Measurements from ENCODE around the gene FBXO42. TPM values are rescaled to one million over a fixed set of nuclear protein-coding genes. Genes with fewer than 3 reads are reported as not detected.

The FBXO42 gene
- total and polyA plus RNA-seq, 2 of the 13 experiments (the other 11 are each of a cell fraction or from before 2014, with no cell fraction given): 7.6 to 17.5 TPM

- TF ChIP-seq MED13 (CRISPR knock-in tag; IDR thresholded peaks at IDR 0.05) (peak; percentile 84; the same call in 1 of the 2 replicates), POGZ (CRISPR knock-in tag; IDR thresholded peaks at IDR 0.05) (no peak; the same call in 1 of the 2 replicates), HMG20A (CRISPR knock-in tag; IDR thresholded peaks at IDR 0.05; ENCODE audit: borderline replicate concordance) (no peak), MAFK (conservative IDR thresholded peaks at IDR 0.05 in 1 of 2, IDR thresholded peaks at IDR 0.05 in 1 of 2; ENCODE audit: low read length in 2 of 2) (no peak), TEAD2 (CRISPR knock-in tag; IDR thresholded peaks at IDR 0.05) (peak; percentile 56; the same call in 1 of the 2 replicates), TCF7L2 (IDR thresholded peaks at IDR 0.05; ENCODE audit: low read depth, low read length) (no peak), RFX1 (IDR thresholded peaks at IDR 0.05) (no peak), POLR2AphosphoS5 (IDR thresholded peaks at IDR 0.05; ENCODE audit: low read depth, low read length) (peak; percentile 73; the same call in 1 of the 2 replicates), SP2 (CRISPR knock-in tag; IDR thresholded peaks at IDR 0.05) (no peak), JUNB (CRISPR knock-in tag; IDR thresholded peaks at IDR 0.05; ENCODE audit: borderline replicate concordance) (no peak), ZNF777 (CRISPR knock-in tag; IDR thresholded peaks at IDR 0.05) (no peak; the same call in 1 of the 2 replicates), ZNF766 (CRISPR knock-in tag; IDR thresholded peaks at IDR 0.05; ENCODE audit: borderline replicate concordance) (no peak), ARNTL (CRISPR knock-in tag; IDR thresholded peaks at IDR 0.05) (no peak), CENPT (CRISPR knock-in tag; IDR thresholded peaks at IDR 0.05; ENCODE audit: low read depth) (no peak), FOXC1 (CRISPR knock-in tag; IDR thresholded peaks at IDR 0.05; ENCODE audit: borderline replicate concordance) (no peak; the same call in 1 of the 2 replicates), KLF16 (CRISPR knock-in tag; IDR thresholded peaks at IDR 0.05) (peak; percentile 22 to 90; a peak in 2 of 4 replicates), ZNF737 (CRISPR knock-in tag; IDR thresholded peaks at IDR 0.05; ENCODE audit: borderline replicate concordance) (0 out of 2 replicates have a peak, but pooled peaks have one; percentile 55), CEBPZ (IDR thresholded peaks at IDR 0.05; ENCODE audit: low read length) (no peak), PCBP2 (optimal IDR thresholded peaks at IDR 0.05; ENCODE audit: low read depth, low read length, poor library complexity, severe bottlenecking) (no peak), ELF1 (CRISPR knock-in tag; IDR thresholded peaks at IDR 0.05) (no peak), ZNF296 (CRISPR knock-in tag; conservative IDR thresholded peaks at IDR 0.05) (peak; percentile 80), ZNF83 (CRISPR knock-in tag; IDR thresholded peaks at IDR 0.05; ENCODE audit: borderline replicate concordance) (no peak), KMT2A (CRISPR knock-in tag; IDR thresholded peaks at IDR 0.05) (peak; percentile 58), PLSCR1 (CRISPR knock-in tag; IDR thresholded peaks at IDR 0.05; ENCODE audit: borderline replicate concordance) (no peak), ZBTB42 (CRISPR knock-in tag; IDR thresholded peaks at IDR 0.05) (0 out of 2 replicates have a peak, but pooled peaks have one; percentile 30), ZNF143 (CRISPR knock-in tag; IDR thresholded peaks at IDR 0.05) (no peak), NBN (conservative IDR thresholded peaks at IDR 0.05) (no peak), KDM4B (CRISPR knock-in tag; IDR thresholded peaks at IDR 0.05) (no peak), ZNF672 (CRISPR knock-in tag; IDR thresholded peaks at IDR 0.05) (no peak), ZKSCAN1 (IDR thresholded peaks at IDR 0.05; ENCODE audit: low read length) (no peak)
Observed at GRCh38 chr1:16367258-16367967, 15.1 kb upstream of the FBXO42 start (continued).
